K562 (cell line): ENCODE data around the gene TLE6. TPM values are rescaled to one million over a fixed set of nuclear protein-coding genes. Genes with fewer than 3 reads are reported as not detected.
A peak's percentile ranks its signal among the peaks of the same experiment; 100 is the strongest.

Source experiments
- BACH1 ChIP-seq: fragments of 200-800 bp; sonication (Bioruptor generic); IDR thresholded peaks from 2 replicates; pipeline ENCODE4 v1.6.1; 2016; ENCODE audit warnings: missing genetic modification characterization, missing compliant biosample characterization
- BMI1 ChIP-seq: fragments of 150-350 bp; IDR thresholded peaks from 2 replicates; pipeline ENCODE4 v1.6.1; 2014; ENCODE audit warnings: low read length
- CBX8 ChIP-seq: fragments of 200-600 bp; sonication (generic); IDR thresholded peaks from 2 replicates; pipeline ENCODE4 v1.6.1; 2012; ENCODE audit warnings: borderline replicate concordance, mixed run types, low read depth, mild to moderate bottlenecking, moderate library complexity, mixed read lengths, low read length, control low read depth, inconsistent platforms; ENCODE audit not compliant: poor library complexity, severe bottlenecking; ENCODE audit errors: extremely low read depth
- FOXJ3 ChIP-seq: sonication (generic); formaldehyde crosslinking; IDR thresholded peaks from 2 replicates; pipeline ENCODE4 v1.4.0; 2020; ENCODE audit warnings: mild to moderate bottlenecking, missing genetic modification reagents
- IFI16 ChIP-seq: fragments of 250-450 bp; sonication (Bioruptor Pico); IDR thresholded peaks from 2 replicates; pipeline ENCODE4 v2.1.2; 2022; ENCODE audit warnings: mild to moderate bottlenecking, inconsistent platforms
- MCM3 ChIP-seq: fragments of 450-650 bp; IDR thresholded peaks from 2 replicates; pipeline ENCODE4 v1.6.1; 2016
- MEF2D ChIP-seq: conservative IDR thresholded peaks from 2 replicates; pipeline ENCODE4 v1.6.1; 2016; ENCODE audit warnings: low read depth, missing genetic modification characterization, missing compliant biosample characterization
- MYC ChIP-seq, 2 experiments: fragments of 250-450 bp in 1 of 2; sonication (Bioruptor Pico) in 1 of 2; IDR thresholded peaks; 2 replicates each; pipeline versions ENCODE4 v1.5.1 to v1.6.1; 2012 to 2021; ENCODE audit warnings: low read depth in 2 of 2, borderline replicate concordance in 1 of 2, improper control_type of control experiment in 1 of 2, low read length in 1 of 2, mild to moderate bottlenecking in 1 of 2, moderate library complexity in 1 of 2
- PHB2 ChIP-seq: fragments of 450-650 bp; IDR thresholded peaks from 2 replicates; pipeline ENCODE4 v1.6.1; 2017; ENCODE audit warnings: low read depth
- PML ChIP-seq: IDR thresholded peaks from 2 replicates; pipeline ENCODE4 v1.6.1; 2012; ENCODE audit warnings: low read length, inconsistent platforms
- SETDB1 ChIP-seq: IDR thresholded peaks from one replicate; pipeline ENCODE4 v1.6.1; 2012; ENCODE audit warnings: low read length, control low read depth, inconsistent platforms
- SIRT6 ChIP-seq: IDR thresholded peaks from one replicate; pipeline ENCODE4 v1.6.1; 2012; ENCODE audit warnings: low read depth, mild to moderate bottlenecking, control low read depth, inconsistent platforms, low read length, moderate library complexity
- SMARCA5 ChIP-seq: fragments of 450-650 bp; IDR thresholded peaks from 2 replicates; pipeline ENCODE4 v1.6.1; 2016
- SP1 ChIP-seq: sonication (generic); formaldehyde crosslinking; IDR thresholded peaks from 2 replicates; pipeline ENCODE4 v1.8.1; 2022; ENCODE audit warnings: mild to moderate bottlenecking, missing genetic modification reagents
- STAT5A ChIP-seq: IDR thresholded peaks from 2 replicates; pipeline ENCODE4 v1.6.1; 2012; ENCODE audit warnings: low read length, inconsistent platforms, borderline replicate concordance
- SUPT5H ChIP-seq: fragments of 450-650 bp; IDR thresholded peaks from 2 replicates; pipeline ENCODE4 v1.6.1; 2016
- TCFL5 ChIP-seq: fragments of 250-450 bp; sonication (Bioruptor Pico); conservative IDR thresholded peaks from 2 replicates; pipeline ENCODE4 v1.6.1; 2021; ENCODE audit warnings: mild to moderate bottlenecking, moderate library complexity, matching md5 sums
- TRIM24 ChIP-seq, 2 experiments: fragments of 450-650 bp; IDR thresholded peaks; 2 replicates each; pipeline ENCODE4 v1.6.1; 2016
- TSC22D4 ChIP-seq: fragments of 450-650 bp; IDR thresholded peaks from 2 replicates; pipeline ENCODE4 v1.6.1; 2016; ENCODE audit warnings: missing genetic modification characterization, missing biosample characterization, control low read depth
- USF2 ChIP-seq: sonication (generic); formaldehyde crosslinking; IDR thresholded peaks from 2 replicates; pipeline ENCODE4 v1.5.0; 2020; ENCODE audit warnings: missing genetic modification reagents
- ZFP91 ChIP-seq: sonication (generic); formaldehyde crosslinking; IDR thresholded peaks from 2 replicates; pipeline ENCODE4 v1.8.0; 2022; ENCODE audit warnings: mild to moderate bottlenecking, missing genetic modification reagents
- ZNF217 ChIP-seq: sonication (generic); formaldehyde crosslinking; IDR thresholded peaks from 2 replicates; pipeline ENCODE4 v1.8.0; 2022; ENCODE audit warnings: mild to moderate bottlenecking, missing genetic modification reagents
- ZNF583 ChIP-seq: fragments of 250-450 bp; sonication (Bioruptor Pico); IDR thresholded peaks from 2 replicates; pipeline ENCODE4 v1.4.0; 2020
- polyA plus RNA-seq, 8 experiments: library from polyadenylated mRNA; depleted of rRNA in 4 of 8; stranded (reverse) in 5 of 8; unstranded in 3 of 8; fragments of >200 nt; fragmentation: Nextera tagmentation in 2 of 8; fragmentation: Illumina TruSeq in 1 of 8; extraction: Ambion mirVana in 2 of 8; extraction: Trizol in 1 of 8; gene quantifications; 2 replicates each; pipeline versions ENCODE4 v1.2.1 to v1.2.3, GENCODE V29; 2011 to 2014; ENCODE audit warnings: inconsistent platforms in 1 of 8, missing spikeins in 1 of 8
- total RNA-seq, 7 experiments: library from RNA; depleted of rRNA in 6 of 7; stranded (reverse); fragments of >200 nt in 6 of 7; fragmentation: Illumina TruSeq in 2 of 7; extraction: Trizol in 2 of 7; gene quantifications; 2 replicates each; pipeline versions ENCODE4 v1.2.1 to v1.2.3, GENCODE V29; 2011 to 2021; ENCODE audit warnings: low replicate concordance in 1 of 7
- TF ChIP-seq, protein P1 (sequence below), 3 experiments: fragments of 200-800 bp in 1 of 3; fragments of 250-450 bp in 1 of 3; fragments of 450-650 bp in 1 of 3; sonication (Bioruptor Pico) in 1 of 3; sonication (Bioruptor generic) in 1 of 3; formaldehyde crosslinking in 1 of 3; IDR thresholded peaks; 2 replicates each; pipeline versions ENCODE4 v1.6.1 to v1.8.0; 2016 to 2022; ENCODE audit warnings: mild to moderate bottlenecking in 2 of 3, missing genetic modification characterization in 2 of 3, missing compliant biosample characterization in 1 of 3, moderate library complexity in 1 of 3
- TF ChIP-seq, protein P2 (sequence below): fragments of 450-650 bp; IDR thresholded peaks from 2 replicates; pipeline ENCODE4 v1.6.1; 2016

TLE6 gene
- total and polyA plus RNA-seq, 9 of the 15 experiments (the other 6 are each of a cell fraction or from before 2014, with no cell fraction given), result 1.1 to 6.1 (median 2.5) TPM

GRCh38 chr19:2949939-2950285, 27.5 kb upstream of the TLE6 start (continued):
- TF ChIP-seq ZNF583 (CRISPR knock-in tag) (no peak), TRIM24 (IDR thresholded peaks at IDR 0.05) (peak; percentile 85 to 91), CBX8 (no peak), PHB2 (peak; percentile 85), MYC (IDR thresholded peaks at IDR 0.05; ENCODE audit: low read depth, low read length) (no peak), MYC (CRISPR knock-in tag; IDR thresholded peaks at IDR 0.05; ENCODE audit: borderline replicate concordance, low read depth) (no peak), USF2 (no peak), MCM3 (no peak), IFI16 (CRISPR knock-in tag) (no peak), ZFP91 (no peak), SP1 (CRISPR knock-in tag) (peak; percentile 16; the same call in 1 of the 2 replicates), SETDB1 (no peak), MEF2D (tag) (no peak), TCFL5 (CRISPR knock-in tag) (no peak), TSC22D4 (tag) (no peak), SUPT5H (no peak), FOXJ3 (CRISPR knock-in tag) (no peak), STAT5A (peak; percentile 98), PML (peak; percentile 97), SMARCA5 (no peak), ZNF217 (CRISPR knock-in tag) (no peak), BACH1 (tag) (no peak; the same call in 1 of the 2 replicates), SIRT6 (no peak), BMI1 (peak; percentile 54; the same call in 1 of the 2 replicates)
- TF ChIP-seq, protein P1, sequence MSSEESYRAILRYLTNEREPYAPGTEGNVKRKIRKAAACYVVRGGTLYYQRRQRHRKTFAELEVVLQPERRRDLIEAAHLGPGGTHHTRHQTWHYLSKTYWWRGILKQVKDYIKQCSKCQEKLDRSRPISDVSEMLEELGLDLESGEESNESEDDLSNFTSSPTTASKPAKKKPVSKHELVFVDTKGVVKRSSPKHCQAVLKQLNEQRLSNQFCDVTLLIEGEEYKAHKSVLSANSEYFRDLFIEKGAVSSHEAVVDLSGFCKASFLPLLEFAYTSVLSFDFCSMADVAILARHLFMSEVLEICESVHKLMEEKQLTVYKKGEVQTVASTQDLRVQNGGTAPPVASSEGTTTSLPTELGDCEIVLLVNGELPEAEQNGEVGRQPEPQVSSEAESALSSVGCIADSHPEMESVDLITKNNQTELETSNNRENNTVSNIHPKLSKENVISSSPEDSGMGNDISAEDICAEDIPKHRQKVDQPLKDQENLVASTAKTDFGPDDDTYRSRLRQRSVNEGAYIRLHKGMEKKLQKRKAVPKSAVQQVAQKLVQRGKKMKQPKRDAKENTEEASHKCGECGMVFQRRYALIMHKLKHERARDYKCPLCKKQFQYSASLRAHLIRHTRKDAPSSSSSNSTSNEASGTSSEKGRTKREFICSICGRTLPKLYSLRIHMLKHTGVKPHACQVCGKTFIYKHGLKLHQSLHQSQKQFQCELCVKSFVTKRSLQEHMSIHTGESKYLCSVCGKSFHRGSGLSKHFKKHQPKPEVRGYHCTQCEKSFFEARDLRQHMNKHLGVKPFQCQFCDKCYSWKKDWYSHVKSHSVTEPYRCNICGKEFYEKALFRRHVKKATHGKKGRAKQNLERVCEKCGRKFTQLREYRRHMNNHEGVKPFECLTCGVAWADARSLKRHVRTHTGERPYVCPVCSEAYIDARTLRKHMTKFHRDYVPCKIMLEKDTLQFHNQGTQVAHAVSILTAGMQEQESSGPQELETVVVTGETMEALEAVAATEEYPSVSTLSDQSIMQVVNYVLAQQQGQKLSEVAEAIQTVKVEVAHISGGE (CRISPR knock-in tag; IDR thresholded peaks at IDR 0.05), result peak in 2 of 3 experiments; percentile 61 to 95; a peak in 3 of 6 replicates
- TF ChIP-seq, protein P2, sequence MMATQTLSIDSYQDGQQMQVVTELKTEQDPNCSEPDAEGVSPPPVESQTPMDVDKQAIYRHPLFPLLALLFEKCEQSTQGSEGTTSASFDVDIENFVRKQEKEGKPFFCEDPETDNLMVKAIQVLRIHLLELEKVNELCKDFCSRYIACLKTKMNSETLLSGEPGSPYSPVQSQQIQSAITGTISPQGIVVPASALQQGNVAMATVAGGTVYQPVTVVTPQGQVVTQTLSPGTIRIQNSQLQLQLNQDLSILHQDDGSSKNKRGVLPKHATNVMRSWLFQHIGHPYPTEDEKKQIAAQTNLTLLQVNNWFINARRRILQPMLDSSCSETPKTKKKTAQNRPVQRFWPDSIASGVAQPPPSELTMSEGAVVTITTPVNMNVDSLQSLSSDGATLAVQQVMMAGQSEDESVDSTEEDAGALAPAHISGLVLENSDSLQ, result peak; percentile 93
